ENCODE data around the gene MPC1.
"Not testable (repeated sequence)": the region's sequence is repeated elsewhere in the genome, so short reads cannot be mapped to it uniquely, and the experiment has no call there.

Gene MPC1

DNA sequence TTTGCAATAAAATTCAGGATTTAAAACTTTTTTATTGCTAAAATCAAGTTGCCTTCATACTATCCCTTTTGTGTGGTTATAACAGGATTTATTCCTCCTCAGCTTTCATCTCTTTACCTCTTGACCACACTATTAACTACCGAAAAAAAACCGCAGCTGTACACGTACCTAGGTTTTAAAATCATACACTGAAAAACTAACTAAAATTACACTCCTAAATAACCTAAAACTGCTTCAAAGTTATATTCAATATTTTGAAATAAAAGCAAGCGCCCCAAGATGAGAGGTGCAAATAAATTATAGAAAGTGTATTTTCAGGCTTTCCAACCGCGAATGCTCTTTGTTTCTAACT is 1.4 kb downstream of the MPC1 start:
- no peak for DNase-seq (ENCODE audit: low read depth in 2 of 2)

DNA sequence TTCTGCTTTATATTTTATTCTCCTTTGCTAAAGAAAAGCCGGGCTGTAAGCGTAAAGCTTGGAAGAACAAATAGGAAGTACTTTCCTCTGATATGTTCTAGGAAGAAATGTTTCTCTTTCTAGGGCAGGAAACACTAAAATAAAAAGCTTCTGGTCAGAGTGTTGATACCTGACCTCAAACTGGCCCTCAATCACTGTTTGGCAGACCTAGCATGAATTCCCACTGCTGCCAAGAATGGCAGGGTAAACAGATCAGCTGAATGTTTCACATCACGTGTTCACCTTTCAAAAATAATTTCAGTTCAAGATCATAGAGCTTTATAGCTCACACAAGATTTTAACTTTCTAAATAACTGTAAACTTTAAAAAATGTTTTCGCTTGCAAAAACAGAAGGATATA is 2.9 kb downstream of the MPC1 start:
- no peak for DNase-seq (ENCODE audit: low read depth in 2 of 2)

- no peak for DNase-seq (ENCODE audit: low read depth in 2 of 2)
These were observed 3.6 kb downstream of the MPC1 start for GRCh38 chr6:166379103-166379586.

DNA sequence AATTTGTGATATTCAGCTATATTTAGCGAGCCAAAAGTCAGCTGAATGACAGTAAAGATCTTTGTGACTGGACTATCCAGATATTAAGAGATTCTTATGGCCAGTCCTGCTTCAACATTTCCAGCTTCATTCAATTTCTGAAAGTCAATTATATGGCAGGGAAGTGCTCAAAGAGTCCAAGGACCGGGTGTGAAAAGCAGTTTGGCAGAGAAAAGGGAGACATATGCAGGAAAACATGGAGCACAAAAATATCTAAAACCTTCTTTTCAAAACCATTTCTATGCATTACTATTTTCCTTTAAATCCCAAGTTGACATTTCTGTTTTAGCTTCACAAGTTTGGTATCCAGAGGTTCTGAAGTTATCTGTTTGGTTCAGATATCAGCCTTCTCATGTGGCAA is 5.0 kb downstream of the MPC1 start:
- no peak for DNase-seq (ENCODE audit: low read depth in 2 of 2)

DNA sequence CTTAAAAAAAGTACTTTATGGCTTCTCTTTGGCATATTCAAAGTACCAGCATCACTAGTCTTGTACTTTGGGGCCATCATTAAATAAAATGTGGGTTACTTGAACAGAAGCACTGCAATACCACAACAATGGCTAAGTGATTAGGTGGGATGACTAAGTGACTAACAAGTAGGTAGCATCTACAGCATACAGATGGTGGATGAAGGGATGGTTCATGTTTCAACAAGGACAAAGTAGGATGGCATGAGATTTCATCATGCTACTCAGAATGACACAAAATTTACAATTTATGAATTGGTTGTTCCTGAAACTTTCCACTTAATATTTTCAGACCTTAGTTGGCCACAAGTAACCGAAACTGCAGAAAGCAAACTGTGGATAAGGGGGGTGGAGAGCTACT is 7.7 kb downstream of the MPC1 start:
- no peak for DNase-seq (ENCODE audit: low read depth in 2 of 2)

GRCh38 chr6:166370489-166370888 is 12.3 kb downstream of the MPC1 start:
- no peak for DNase-seq (ENCODE audit: low read depth in 2 of 2)

DNA sequence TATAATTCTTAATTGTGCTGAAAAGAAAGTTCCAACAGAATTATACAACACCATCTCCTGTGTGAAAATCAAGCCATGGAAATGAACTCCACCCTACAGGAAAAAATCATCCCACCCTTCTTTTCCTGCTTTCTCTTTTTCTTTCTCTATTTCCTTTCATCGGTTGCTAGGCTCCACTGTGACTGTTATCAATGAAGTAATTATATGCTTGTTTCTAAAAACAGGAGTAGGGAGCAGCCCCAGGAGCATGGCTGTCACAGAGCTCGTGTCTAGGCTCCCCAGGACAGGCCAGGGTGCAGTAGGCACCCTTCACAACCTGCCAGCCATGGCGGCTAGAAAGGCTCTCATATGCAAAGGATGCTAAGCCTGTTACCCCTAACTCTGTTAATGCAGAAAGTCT is 13.0 kb downstream of the MPC1 start:
- DNase-seq (ENCODE audit: low read depth in 2 of 2) = no peak

DNA sequence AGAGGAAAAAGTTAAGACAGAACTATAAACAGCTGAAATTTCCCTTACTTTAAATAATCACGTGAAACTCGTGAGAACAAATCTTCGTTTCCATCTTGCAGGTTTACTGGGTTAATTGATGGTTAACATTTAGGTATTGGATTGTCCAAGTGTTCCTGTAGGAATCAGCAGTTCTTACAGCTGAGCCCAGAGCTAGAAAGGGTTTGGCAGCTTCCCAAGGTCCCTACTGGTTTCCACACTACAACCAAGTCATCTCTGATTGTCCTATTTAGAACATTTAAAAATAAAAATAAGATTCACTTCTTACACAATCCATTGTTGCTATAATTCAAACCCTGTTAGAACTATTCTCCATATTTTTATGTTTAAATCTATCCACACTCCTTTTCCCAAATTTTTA is 15.8 kb downstream of the MPC1 start:
- DNase-seq (ENCODE audit: low read depth in 2 of 2) = no peak

- DNase-seq (ENCODE audit: low read depth in 2 of 2) = no peak
These were observed 16.9 kb downstream of the MPC1 start for GRCh38 chr6:166365806-166366205.

DNA sequence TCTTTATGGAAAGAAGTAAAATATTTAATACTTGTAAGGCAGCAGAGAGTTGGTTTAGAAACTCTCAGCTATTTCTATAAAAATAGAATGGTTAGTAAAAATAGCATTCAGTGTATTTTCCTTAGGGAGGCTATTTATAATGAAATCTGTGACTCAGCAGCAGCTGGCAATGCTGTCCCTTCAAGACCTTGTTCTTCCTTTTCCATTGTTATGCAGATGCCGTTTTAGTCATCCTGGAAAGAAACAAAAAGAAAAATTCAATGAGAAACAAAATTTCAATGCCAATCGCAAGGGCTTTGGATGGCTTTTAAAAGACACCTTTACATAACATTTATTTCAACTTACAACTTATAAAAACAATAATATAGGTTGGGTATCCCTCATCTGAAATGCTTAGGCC is 17.5 kb downstream of the MPC1 start:
- no peak for DNase-seq (ENCODE audit: low read depth in 2 of 2)

GRCh38 chr6:166364456-166364855 is 18.3 kb downstream of the MPC1 start:
- DNase-seq (ENCODE audit: low read depth in 2 of 2) = no peak

GRCh38 chr6:166362427-166362826 is 20.3 kb downstream of the MPC1 start:
- not testable (repeated sequence) for DNase-seq (ENCODE audit: low read depth in 2 of 2)

GRCh38 chr6:166361077-166361429 is 21.7 kb downstream of the MPC1 start:
- DNase-seq (ENCODE audit: low read depth in 2 of 2) = no peak

DNA sequence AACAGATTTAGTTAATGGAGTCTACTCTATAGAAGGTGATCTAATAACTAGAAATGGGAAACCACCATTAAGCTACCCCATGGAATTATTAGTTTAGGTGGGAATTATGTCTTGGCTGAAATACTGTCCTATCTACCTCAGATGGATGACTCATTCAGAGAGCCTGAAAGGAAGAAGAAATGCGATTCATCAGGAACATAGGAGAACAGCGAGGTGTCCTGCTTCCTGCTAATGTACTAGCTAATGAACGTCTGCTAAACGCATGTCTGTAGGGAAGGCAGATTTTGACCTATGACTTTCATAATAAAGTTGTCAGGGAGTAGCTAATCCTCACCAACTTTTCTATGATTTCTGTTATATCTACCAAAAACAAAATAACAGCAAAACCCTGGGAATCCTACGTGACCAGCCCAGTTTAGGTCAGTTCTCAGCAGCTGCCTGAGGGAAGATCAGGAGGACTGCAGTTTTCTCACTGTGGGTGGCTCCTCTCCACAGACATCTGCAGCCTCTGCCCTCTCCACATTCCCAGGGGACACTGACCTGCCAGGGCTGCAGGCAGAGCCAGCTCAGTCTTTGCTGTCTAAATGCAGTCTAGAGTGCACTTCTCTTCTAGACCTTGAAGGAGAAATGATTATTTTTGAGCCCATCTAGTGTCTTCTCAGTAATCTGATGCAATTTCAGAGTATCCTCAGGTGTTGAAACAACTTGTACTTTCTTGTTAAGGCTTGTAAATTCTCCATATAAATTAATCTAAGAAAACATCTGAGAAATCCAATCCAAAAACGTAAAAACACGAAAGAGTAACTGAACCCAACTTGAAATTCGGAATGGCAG is 22.3 kb downstream of the MPC1 start:
- DNase-seq (ENCODE audit: low read depth in 2 of 2) = no peak

DNA sequence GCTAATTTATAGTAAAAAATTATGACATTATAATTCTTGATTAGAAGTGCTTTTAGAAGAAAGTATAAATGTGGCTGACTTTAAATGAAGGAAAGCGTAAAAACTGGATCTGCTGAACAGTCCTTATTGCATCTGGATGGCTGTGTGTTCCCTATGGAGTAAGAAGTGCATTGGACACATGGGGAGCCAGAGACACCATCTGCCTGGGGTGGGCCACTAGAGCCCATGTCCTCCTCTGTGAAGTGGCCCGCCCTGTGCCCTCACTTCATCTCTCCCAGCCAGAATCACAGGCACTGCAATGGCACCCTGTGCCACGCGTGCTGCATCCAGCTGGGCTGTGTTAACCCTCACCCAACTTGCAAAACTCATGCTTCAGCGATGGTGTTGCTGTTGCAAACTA is 27.2 kb downstream of the MPC1 start:
- DNase-seq (ENCODE audit: low read depth in 2 of 2) = no peak

DNA sequence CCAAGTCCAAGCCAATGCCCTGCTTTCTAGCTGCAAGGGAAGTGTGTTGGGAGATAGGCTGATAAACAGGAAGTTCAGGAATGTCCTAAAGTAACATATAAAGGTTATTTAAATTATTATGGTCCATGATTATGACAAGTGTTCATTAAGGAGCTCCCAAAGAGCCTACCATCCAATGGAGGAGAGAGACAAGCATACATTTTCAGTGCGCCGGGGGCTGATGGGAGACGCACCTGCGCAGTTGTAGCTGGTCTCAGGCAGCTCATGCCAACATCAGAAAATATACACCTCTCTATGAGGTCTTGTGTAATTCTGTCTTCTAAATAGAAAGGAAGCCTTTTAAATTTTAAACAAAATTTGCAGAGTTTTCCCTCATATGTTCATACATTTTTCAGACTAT is 27.8 kb downstream of the MPC1 start:
- no peak for DNase-seq (ENCODE audit: low read depth in 2 of 2)

DNA sequence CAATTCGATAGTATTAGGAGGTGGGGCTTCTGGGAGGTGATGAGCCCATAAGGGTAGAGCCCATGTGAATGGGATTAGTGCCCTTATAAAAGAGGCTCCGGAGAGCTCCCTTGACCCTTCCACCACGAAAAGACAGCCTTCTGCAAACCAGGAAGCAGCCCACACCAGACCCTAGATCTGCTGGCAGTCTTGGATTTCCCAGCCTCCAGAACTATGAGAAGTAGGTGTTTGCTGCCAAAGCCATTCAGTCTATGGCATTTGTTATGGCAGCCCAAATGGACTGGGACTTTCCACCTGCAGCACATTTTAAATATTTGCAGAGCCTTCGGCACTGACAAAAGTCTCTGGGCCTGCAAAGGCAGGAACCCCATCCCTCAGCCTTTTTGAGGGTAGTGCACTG is 28.6 kb downstream of the MPC1 start:
- DNase-seq (ENCODE audit: low read depth in 2 of 2) = no peak

DNA sequence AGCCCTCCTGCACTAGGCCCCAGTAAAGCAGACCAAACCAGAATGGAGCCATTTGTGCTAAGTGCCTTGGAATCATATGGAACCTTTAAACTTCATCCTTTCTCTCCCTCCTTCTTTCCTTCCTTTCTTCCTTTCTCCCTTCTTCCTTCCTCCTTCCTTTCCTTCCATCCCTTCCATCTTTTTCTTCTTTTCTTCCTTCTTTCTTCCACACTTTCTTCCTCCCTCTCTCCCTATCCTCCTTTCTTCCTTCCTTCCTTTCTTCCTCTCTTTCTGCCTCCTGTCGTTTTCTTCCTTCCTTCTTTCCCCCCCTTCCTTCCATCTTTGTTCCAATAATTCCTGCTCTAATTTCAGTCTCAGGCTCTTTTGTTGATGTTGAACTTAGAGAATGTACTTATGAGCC is 29.2 kb downstream of the MPC1 start:
- no peak for DNase-seq (ENCODE audit: low read depth in 2 of 2)

DNA sequence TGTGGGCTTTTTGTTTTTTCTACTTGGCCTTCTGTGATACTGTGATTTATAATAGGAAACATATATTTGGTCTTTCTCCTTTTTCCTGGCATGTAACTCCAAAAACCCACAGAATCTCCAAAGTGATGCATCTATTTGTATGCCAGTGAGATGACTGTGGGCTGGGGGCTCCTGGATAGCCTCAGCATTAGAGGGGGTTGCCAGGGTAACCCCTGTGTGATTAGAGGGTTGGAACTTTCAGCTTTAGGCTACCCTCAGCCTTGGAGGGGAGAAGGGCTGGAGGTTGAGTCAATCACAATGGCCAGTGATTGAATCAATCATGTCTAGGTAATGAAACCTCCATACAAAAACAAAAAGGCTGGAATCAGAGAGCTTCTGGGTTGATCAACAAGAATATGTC is 29.8 kb downstream of the MPC1 start:
- DNase-seq (ENCODE audit: low read depth in 2 of 2) = no peak

DNA sequence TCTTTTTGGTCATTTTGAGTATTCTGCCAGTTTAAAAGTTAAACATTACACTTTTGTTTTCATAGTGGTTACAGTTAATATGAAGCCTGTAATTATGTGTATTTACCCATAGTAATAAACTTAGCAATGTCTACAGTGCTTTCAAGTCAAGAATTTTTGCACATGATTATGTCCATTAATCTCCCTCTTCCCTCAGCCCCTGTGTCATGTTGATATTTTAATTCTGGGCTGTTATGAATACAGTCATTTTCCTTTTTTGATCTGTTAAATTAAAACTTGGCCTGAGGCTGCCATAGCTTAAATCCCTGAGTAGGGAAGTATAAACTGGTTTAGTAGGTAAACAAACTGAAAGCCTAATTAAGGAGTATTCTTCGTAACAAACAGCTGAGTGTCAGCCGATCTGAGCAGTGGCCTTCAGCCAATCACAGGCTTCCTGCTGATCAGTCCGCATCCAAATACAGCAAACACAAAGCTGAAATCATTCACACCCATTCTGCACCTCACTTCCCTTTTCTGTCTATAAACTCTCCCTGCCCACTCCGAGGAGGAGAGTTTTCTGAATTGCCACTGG is 30.9 kb downstream of the MPC1 start:
- DNase-seq (ENCODE audit: low read depth in 2 of 2) = no peak

DNA sequence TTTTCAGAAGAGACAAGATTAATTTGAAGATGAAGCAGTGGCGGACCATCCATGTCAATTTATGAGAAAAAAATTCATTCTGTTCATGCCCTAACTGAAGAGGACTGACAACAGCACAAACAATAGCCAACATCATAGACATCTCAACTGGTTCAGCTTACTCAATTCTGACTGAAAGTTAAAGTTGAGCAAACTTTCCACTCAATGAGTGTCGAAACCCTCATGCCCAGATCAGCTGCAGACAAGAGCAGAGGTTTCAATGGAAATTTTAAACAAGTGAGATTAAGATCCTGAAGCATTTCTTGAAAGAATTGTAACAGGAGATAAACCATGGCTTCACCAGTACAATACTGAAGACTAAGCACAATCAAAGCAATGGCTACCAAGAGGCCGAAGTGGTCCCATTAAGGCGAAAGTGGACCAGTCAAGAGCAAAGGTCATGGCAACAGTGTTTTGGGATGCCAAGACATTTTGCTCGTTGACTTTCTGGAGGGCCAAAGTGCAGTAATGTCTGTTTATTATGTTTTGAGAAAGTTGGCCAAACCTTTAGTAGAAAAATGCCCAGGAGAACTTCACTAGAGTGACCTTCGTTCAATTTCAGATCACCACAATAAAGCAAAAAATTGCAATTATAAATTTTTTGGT is 34.3 kb downstream of the MPC1 start:
- no peak for DNase-seq (ENCODE audit: low read depth in 2 of 2)

DNA sequence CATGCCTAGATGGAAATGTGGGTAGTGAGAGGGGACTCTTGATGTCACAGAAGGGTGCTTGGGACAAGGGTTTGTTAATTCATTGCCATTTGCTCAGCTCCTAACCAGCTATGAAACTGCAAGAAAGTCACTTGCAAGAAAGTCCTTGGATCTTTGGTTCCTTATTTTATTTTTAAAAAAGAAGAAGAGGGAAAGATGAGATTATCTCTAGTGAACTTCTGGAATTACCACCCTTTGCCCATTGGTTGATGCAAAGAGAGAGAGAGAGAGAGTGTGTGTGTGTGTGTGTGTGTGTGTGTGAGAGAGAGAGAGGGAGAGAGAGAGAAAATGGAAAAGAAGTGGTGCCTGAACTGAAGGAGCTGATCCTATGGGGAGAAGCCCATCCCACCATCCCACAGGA is 35.8 kb downstream of the MPC1 start:
- no peak for DNase-seq (ENCODE audit: low read depth in 2 of 2)

DNA sequence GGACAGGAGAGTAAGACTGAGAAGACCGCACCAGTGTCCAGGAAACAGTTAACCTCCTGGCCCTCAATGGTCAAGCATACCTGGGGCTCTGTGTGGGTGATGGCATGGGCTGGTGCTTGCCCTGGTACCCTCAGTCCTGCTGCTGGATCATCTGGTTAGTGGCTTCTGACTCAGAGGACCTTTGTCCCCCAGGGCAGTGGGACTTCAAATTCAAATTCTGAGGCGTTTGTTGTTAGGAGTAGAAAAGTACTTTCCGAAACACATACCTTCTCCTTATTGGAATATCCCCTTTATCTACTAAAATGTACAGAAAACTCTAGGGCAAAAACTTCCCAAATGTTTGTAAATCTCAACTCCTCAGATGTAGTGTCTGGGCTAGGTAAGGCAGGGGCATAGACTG is 36.3 kb downstream of the MPC1 start:
- DNase-seq (ENCODE audit: low read depth in 2 of 2) = no peak
